ENCODE results near the gene CAST.
"Not testable (repeated sequence)": the region's sequence is repeated elsewhere in the genome, so short reads cannot be mapped to it uniquely, and the experiment has no call there.

CAST gene

GRCh38 chr5:96743065-96743768, 81.0 kb downstream of the CAST start:
- no peaks in the 10 kb centered on the region for H3K79me2 ChIP-seq (ENCODE audit: insufficient read depth, low read length)
- H3K9me3 ChIP-seq (ENCODE audit: insufficient read depth, low read length, severe bottlenecking) = no peaks in the 10 kb centered on the region
- H2AFZ ChIP-seq (ENCODE audit: low read depth, low read length) = no peak overlapping the region
- no peaks in the 10 kb centered on the region for H3K27me3 ChIP-seq (ENCODE audit: insufficient read depth, low read length, poor library complexity)
- ATAC-seq (ENCODE audit: insufficient read depth, low read depth) = no peak
- no peak overlapping the region for H3K9ac ChIP-seq (ENCODE audit: low read depth, low read length)
- no peaks in the 10 kb centered on the region for H4K20me1 ChIP-seq (ENCODE audit: insufficient read depth, low read length)
- peaks cover 17% of the 10 kb centered on the region for H3K4me1 ChIP-seq (ENCODE audit: insufficient read depth, low read length)
- no peak for DNase-seq
- no peaks in the 10 kb centered on the region for H3K36me3 ChIP-seq (ENCODE audit: insufficient read depth, low read length)
- no peak overlapping the region for H3K4me3 ChIP-seq (ENCODE audit: low read depth in 1 of 2, low read length in 2 of 2)
- 0 out of 2 replicates have a peak overlapping the region, but pooled peaks have one; percentile 10 for H3K27ac ChIP-seq (ENCODE audit: low read length)
- TF ChIP-seq, protein P1, sequence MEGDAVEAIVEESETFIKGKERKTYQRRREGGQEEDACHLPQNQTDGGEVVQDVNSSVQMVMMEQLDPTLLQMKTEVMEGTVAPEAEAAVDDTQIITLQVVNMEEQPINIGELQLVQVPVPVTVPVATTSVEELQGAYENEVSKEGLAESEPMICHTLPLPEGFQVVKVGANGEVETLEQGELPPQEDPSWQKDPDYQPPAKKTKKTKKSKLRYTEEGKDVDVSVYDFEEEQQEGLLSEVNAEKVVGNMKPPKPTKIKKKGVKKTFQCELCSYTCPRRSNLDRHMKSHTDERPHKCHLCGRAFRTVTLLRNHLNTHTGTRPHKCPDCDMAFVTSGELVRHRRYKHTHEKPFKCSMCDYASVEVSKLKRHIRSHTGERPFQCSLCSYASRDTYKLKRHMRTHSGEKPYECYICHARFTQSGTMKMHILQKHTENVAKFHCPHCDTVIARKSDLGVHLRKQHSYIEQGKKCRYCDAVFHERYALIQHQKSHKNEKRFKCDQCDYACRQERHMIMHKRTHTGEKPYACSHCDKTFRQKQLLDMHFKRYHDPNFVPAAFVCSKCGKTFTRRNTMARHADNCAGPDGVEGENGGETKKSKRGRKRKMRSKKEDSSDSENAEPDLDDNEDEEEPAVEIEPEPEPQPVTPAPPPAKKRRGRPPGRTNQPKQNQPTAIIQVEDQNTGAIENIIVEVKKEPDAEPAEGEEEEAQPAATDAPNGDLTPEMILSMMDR (IDR thresholded peaks at IDR 0.05; ENCODE audit: borderline replicate concordance, extremely low read depth, low read length, poor library complexity, severe bottlenecking) = no peak
- TF ChIP-seq EZH2 (IDR thresholded peaks at IDR 0.05; ENCODE audit: borderline replicate concordance, low read depth, low read length, severe bottlenecking) = no peak
- H3K4me2 ChIP-seq (ENCODE audit: insufficient read depth, low read length) = no peak overlapping the region

- Histone ChIP-seq H3K4me1 (ENCODE audit: insufficient read depth, low read length) (peaks cover 17% of the 10 kb centered on the region), H3K4me2 (ENCODE audit: insufficient read depth, low read length) (no peak overlapping the region), H3K36me3 (ENCODE audit: insufficient read depth, low read length) (no peaks in the 10 kb centered on the region), H3K79me2 (ENCODE audit: insufficient read depth, low read length) (no peaks in the 10 kb centered on the region), H4K20me1 (ENCODE audit: insufficient read depth, low read length) (no peaks in the 10 kb centered on the region), H3K27me3 (ENCODE audit: insufficient read depth, low read length, poor library complexity) (no peaks in the 10 kb centered on the region), H2AFZ (ENCODE audit: low read depth, low read length) (no peak overlapping the region), H3K4me3 (ENCODE audit: low read depth in 1 of 2, low read length in 2 of 2) (no peak overlapping the region), H3K9ac (ENCODE audit: low read depth, low read length) (no peak overlapping the region), H3K27ac (ENCODE audit: low read length) (0 out of 2 replicates have a peak overlapping the region, but pooled peaks have one; percentile 10), H3K9me3 (ENCODE audit: insufficient read depth, low read length, severe bottlenecking) (no peaks in the 10 kb centered on the region)
- ATAC-seq (ENCODE audit: insufficient read depth, low read depth) (no peak), DNase-seq (no peak)
- TF ChIP-seq, protein P1 (IDR thresholded peaks at IDR 0.05; ENCODE audit: borderline replicate concordance, extremely low read depth, low read length, poor library complexity, severe bottlenecking) = peak; percentile 25
- no peak for TF ChIP-seq EZH2 (IDR thresholded peaks at IDR 0.05; ENCODE audit: borderline replicate concordance, low read depth, low read length, severe bottlenecking)
Measured at GRCh38 chr5:96743805-96744204, 81.6 kb downstream of the CAST start.

DNA sequence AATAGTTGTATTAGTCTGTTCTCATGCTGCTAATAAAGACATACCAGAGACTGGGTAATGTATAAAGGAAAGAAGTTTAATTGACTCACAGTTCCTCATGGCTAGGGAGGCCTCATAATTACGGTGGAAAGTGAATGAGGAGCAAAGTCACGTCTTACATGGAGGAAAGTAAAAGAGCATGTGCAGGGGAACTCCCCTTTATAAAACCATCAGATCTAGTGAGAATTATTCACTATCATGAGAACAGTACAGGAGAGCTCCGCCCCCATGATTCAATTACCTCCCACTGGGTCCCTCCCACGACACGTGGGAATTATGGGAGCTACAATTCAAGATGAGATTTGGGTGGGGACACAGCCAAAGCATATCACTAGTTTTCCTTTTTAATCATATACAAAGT, 82.0 kb downstream of the CAST start:
- ATAC-seq (ENCODE audit: insufficient read depth, low read depth); H3K9me3 ChIP-seq (ENCODE audit: insufficient read depth, low read length, severe bottlenecking); H4K20me1 ChIP-seq (ENCODE audit: insufficient read depth, low read length); H3K4me3 ChIP-seq (ENCODE audit: low read depth in 1 of 2, low read length in 2 of 2); H3K4me2 ChIP-seq (ENCODE audit: insufficient read depth, low read length); H3K27ac ChIP-seq (ENCODE audit: low read length); H3K9ac ChIP-seq (ENCODE audit: low read depth, low read length); H3K27me3 ChIP-seq (ENCODE audit: insufficient read depth, low read length, poor library complexity); H3K36me3 ChIP-seq (ENCODE audit: insufficient read depth, low read length); DNase-seq; H3K79me2 ChIP-seq (ENCODE audit: insufficient read depth, low read length); H2AFZ ChIP-seq (ENCODE audit: low read depth, low read length): not testable (repeated sequence)
- H3K4me1 ChIP-seq (ENCODE audit: insufficient read depth, low read length) = peaks cover 17% of the 10 kb centered on the region

DNA sequence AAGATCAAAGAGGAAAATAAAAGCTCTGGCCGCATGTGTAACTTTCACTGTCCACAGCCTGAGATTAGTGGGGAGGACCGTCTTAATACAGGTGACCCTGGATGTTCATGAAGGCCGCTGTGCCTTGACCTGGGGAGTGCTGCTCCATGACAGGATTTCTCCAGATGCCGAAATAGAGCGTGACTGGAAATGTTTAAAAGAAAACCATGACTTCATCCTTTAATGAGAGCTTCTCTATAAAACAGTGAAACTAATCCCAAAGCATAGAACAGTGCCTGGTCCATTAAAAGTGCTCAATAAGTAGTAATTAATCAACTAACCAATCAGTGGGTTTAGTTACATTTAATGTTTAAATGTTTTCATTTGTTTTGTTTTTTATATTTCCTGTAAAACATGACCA, 82.8 kb downstream of the CAST start:
- Histone ChIP-seq H3K9me3 (ENCODE audit: insufficient read depth, low read length, severe bottlenecking) (no peaks in the 10 kb centered on the region), H3K27ac (ENCODE audit: low read length) (no peak overlapping the region), H3K4me1 (ENCODE audit: insufficient read depth, low read length) (peaks cover 17% of the 10 kb centered on the region), H3K4me3 (ENCODE audit: low read depth in 1 of 2, low read length in 2 of 2) (no peak overlapping the region), H3K79me2 (ENCODE audit: insufficient read depth, low read length) (no peaks in the 10 kb centered on the region), H3K27me3 (ENCODE audit: insufficient read depth, low read length, poor library complexity) (no peaks in the 10 kb centered on the region), H4K20me1 (ENCODE audit: insufficient read depth, low read length) (no peaks in the 10 kb centered on the region), H2AFZ (ENCODE audit: low read depth, low read length) (no peak overlapping the region), H3K36me3 (ENCODE audit: insufficient read depth, low read length) (no peaks in the 10 kb centered on the region), H3K4me2 (ENCODE audit: insufficient read depth, low read length) (no peak overlapping the region), H3K9ac (ENCODE audit: low read depth, low read length) (no peak overlapping the region)
- TF ChIP-seq, protein P1 (IDR thresholded peaks at IDR 0.05; ENCODE audit: borderline replicate concordance, extremely low read depth, low read length, poor library complexity, severe bottlenecking) = no peak
- no peak for TF ChIP-seq EZH2 (IDR thresholded peaks at IDR 0.05; ENCODE audit: borderline replicate concordance, low read depth, low read length, severe bottlenecking)
- ATAC-seq (ENCODE audit: insufficient read depth, low read depth) (no peak), DNase-seq (no peak)

Data from DND-41 (cell line).